ENCODE results near the gene ACSL1. TPM values are rescaled to one million over a fixed set of nuclear protein-coding genes. Genes with fewer than 3 reads are reported as not detected.

ACSL1 gene
- total RNA-seq, 1 donor, result 57.5 TPM

- Histone ChIP-seq H3K4me2 (ENCODE audit: insufficient read depth, low read length) (no peak overlapping the region), H4K20me1 (ENCODE audit: insufficient read depth, low read length) (peaks cover 28% of the 10 kb centered on the region), H3K79me2 (ENCODE audit: insufficient read depth, low read length) (peaks cover 41% of the 10 kb centered on the region), H3K27ac (ENCODE audit: low read depth, low read length) (no peak overlapping the region), H3K4me1 (ENCODE audit: insufficient read depth, low read length) (peaks cover 27% of the 10 kb centered on the region), H3K9me3 (ENCODE audit: low read depth, low read length) (no peaks in the 10 kb centered on the region), H3K4me3 (ENCODE audit: insufficient read depth, low read length) (no peak overlapping the region), H3K27me3 (ENCODE audit: insufficient read depth, low read length) (no peaks in the 10 kb centered on the region), H2AFZ (ENCODE audit: low read length) (no peak overlapping the region), H3K36me3 (ENCODE audit: insufficient read depth, low read length) (no peaks in the 10 kb centered on the region)
- TF ChIP-seq, protein P1, sequence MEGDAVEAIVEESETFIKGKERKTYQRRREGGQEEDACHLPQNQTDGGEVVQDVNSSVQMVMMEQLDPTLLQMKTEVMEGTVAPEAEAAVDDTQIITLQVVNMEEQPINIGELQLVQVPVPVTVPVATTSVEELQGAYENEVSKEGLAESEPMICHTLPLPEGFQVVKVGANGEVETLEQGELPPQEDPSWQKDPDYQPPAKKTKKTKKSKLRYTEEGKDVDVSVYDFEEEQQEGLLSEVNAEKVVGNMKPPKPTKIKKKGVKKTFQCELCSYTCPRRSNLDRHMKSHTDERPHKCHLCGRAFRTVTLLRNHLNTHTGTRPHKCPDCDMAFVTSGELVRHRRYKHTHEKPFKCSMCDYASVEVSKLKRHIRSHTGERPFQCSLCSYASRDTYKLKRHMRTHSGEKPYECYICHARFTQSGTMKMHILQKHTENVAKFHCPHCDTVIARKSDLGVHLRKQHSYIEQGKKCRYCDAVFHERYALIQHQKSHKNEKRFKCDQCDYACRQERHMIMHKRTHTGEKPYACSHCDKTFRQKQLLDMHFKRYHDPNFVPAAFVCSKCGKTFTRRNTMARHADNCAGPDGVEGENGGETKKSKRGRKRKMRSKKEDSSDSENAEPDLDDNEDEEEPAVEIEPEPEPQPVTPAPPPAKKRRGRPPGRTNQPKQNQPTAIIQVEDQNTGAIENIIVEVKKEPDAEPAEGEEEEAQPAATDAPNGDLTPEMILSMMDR (IDR thresholded peaks at IDR 0.05; ENCODE audit: extremely low read depth, low read depth, low read length), result no peak
- DNase-seq (ENCODE audit: insufficient read length, low spot score, missing footprints), result peak; percentile 69
Measured at GRCh38 chr4:184806229-184806550, 19.6 kb downstream of the ACSL1 start.

DNA sequence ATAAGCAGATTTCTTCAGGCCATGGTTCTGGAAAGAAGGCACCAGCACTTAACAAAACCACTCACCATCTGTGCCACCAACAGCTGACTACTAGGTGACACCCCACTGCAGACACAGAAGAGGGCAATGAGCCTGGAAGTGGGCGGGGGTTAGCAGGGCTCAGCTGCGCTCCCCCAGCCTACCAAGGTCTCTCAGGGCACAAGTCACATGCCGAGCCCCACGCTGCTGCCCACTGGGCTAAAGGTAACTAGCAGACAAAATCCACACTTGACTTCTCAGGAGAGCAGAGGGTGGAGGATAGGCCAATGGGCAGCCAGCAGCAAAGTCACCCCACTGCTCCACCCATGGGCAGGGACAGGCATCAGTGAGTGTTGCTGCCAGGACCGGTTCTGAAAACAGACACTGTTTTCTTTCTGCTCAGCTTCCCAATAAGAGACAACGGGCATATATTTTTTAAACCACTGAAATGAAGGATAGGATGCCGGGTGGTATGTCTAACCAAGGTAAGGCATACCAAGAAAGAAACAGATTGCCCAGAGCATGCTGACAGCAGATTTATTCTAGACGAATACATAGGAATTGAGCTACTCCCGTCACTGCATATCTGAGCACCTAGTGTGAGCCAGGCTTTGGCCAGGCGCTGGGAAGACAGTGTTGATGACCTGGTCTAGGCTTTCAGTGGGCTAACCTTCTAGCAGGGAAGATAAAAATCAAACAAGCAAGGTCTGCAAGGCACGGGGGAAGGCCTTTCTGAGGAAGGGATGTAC lies 20.1 kb downstream of the ACSL1 start:
- peak; percentile 81 for DNase-seq (ENCODE audit: insufficient read length, low spot score, missing footprints)
- Histone ChIP-seq H3K4me2 (ENCODE audit: insufficient read depth, low read length) (no peak overlapping the region), H3K4me1 (ENCODE audit: insufficient read depth, low read length) (peaks cover 32% of the 10 kb centered on the region), H3K27me3 (ENCODE audit: insufficient read depth, low read length) (no peaks in the 10 kb centered on the region), H4K20me1 (ENCODE audit: insufficient read depth, low read length) (peaks cover 26% of the 10 kb centered on the region), H2AFZ (ENCODE audit: low read length) (no peak overlapping the region), H3K9me3 (ENCODE audit: low read depth, low read length) (no peaks in the 10 kb centered on the region), H3K4me3 (ENCODE audit: insufficient read depth, low read length) (no peak overlapping the region), H3K27ac (ENCODE audit: low read depth, low read length) (no peak overlapping the region), H3K36me3 (ENCODE audit: insufficient read depth, low read length) (no peaks in the 10 kb centered on the region), H3K79me2 (ENCODE audit: insufficient read depth, low read length) (peaks cover 38% of the 10 kb centered on the region)
- TF ChIP-seq, protein P1 (IDR thresholded peaks at IDR 0.05; ENCODE audit: extremely low read depth, low read depth, low read length), result no peak

- Histone ChIP-seq H3K79me2 (ENCODE audit: insufficient read depth, low read length) (peaks cover 32% of the 10 kb centered on the region), H3K36me3 (ENCODE audit: insufficient read depth, low read length) (no peaks in the 10 kb centered on the region), H2AFZ (ENCODE audit: low read length) (no peak overlapping the region), H4K20me1 (ENCODE audit: insufficient read depth, low read length) (peaks cover 17% of the 10 kb centered on the region), H3K4me3 (ENCODE audit: insufficient read depth, low read length) (no peak overlapping the region), H3K4me1 (ENCODE audit: insufficient read depth, low read length) (peaks cover 34% of the 10 kb centered on the region), H3K27ac (ENCODE audit: low read depth, low read length) (no peak overlapping the region), H3K9me3 (ENCODE audit: low read depth, low read length) (no peaks in the 10 kb centered on the region), H3K27me3 (ENCODE audit: insufficient read depth, low read length) (no peaks in the 10 kb centered on the region), H3K4me2 (ENCODE audit: insufficient read depth, low read length) (no peak overlapping the region)
- no peak for DNase-seq (ENCODE audit: insufficient read length, low spot score, missing footprints)
- TF ChIP-seq, protein P1 (IDR thresholded peaks at IDR 0.05; ENCODE audit: extremely low read depth, low read depth, low read length), result no peak
Measured at GRCh38 chr4:184804621-184805020, 21.1 kb downstream of the ACSL1 start.

GRCh38 chr4:184803874-184804273 lies 21.9 kb downstream of the ACSL1 start:
- DNase-seq (ENCODE audit: insufficient read length, low spot score, missing footprints), result no peak
- no peaks in the 10 kb centered on the region for H3K9me3 ChIP-seq (ENCODE audit: low read depth, low read length)
- peaks cover 14% of the 10 kb centered on the region for H4K20me1 ChIP-seq (ENCODE audit: insufficient read depth, low read length)
- no peak overlapping the region for H2AFZ ChIP-seq (ENCODE audit: low read length)
- H3K27me3 ChIP-seq (ENCODE audit: insufficient read depth, low read length), result no peaks in the 10 kb centered on the region
- no peak overlapping the region for H3K4me2 ChIP-seq (ENCODE audit: insufficient read depth, low read length)
- no peak overlapping the region for H3K4me3 ChIP-seq (ENCODE audit: insufficient read depth, low read length)
- no peaks in the 10 kb centered on the region for H3K36me3 ChIP-seq (ENCODE audit: insufficient read depth, low read length)
- H3K79me2 ChIP-seq (ENCODE audit: insufficient read depth, low read length), result peaks cover 32% of the 10 kb centered on the region
- TF ChIP-seq, protein P1 (IDR thresholded peaks at IDR 0.05; ENCODE audit: extremely low read depth, low read depth, low read length), result no peak
- peaks cover 34% of the 10 kb centered on the region for H3K4me1 ChIP-seq (ENCODE audit: insufficient read depth, low read length)
- no peak overlapping the region for H3K27ac ChIP-seq (ENCODE audit: low read depth, low read length)
